GM23248 (cell line): ENCODE results near the gene ZNF33A. TPM values are rescaled to one million over a fixed set of nuclear protein-coding genes. Genes with fewer than 3 reads are reported as not detected.
"Not testable (repeated sequence)": the region's sequence is repeated elsewhere in the genome, so short reads cannot be mapped to it uniquely, and the experiment has no call there.

Source experiments
- DNase-seq: peaks from one replicate; pipeline ENCODE4 v3.0.0-alpha.2; 2015
- H2AFZ ChIP-seq: fragments of 200-600 bp; sonication (generic); 2 replicates; pipeline ENCODE4 v1.6.1; 2016; ENCODE audit warnings: antibody characterized with exemption
- H3F3A ChIP-seq: fragments of 200-600 bp; sonication (generic); 2 replicates; pipeline ENCODE4 v1.6.1; 2016; ENCODE audit warnings: mild to moderate bottlenecking, antibody characterized with exemption, mixed run types; ENCODE audit not compliant: insufficient read depth
- H3K27ac ChIP-seq: fragments of 200-600 bp; sonication (generic); 2 replicates; pipeline ENCODE4 v1.5.1; 2016; ENCODE audit warnings: mild to moderate bottlenecking
- H3K27me3 ChIP-seq: fragments of 200-600 bp; sonication (generic); replicated peaks from 2 replicates; pipeline ENCODE4 v1.6.1; 2016; ENCODE audit warnings: mild to moderate bottlenecking; ENCODE audit not compliant: insufficient read depth
- H3K36me3 ChIP-seq: fragments of 200-600 bp; sonication (generic); 2 replicates; pipeline ENCODE4 v1.6.1; 2016; ENCODE audit warnings: low read depth, mild to moderate bottlenecking
- H3K4me1 ChIP-seq: fragments of 200-600 bp; sonication (generic); 2 replicates; pipeline ENCODE4 v1.6.1; 2016; ENCODE audit warnings: mild to moderate bottlenecking; ENCODE audit not compliant: insufficient read depth
- H3K4me2 ChIP-seq: fragments of 200-600 bp; sonication (generic); one replicate; pipeline ENCODE4 v1.6.1; 2016; ENCODE audit warnings: mild to moderate bottlenecking; ENCODE audit not compliant: unreplicated experiment
- H3K4me3 ChIP-seq: fragments of 200-600 bp; sonication (generic); 2 replicates; pipeline ENCODE4 v1.5.1; 2016; ENCODE audit warnings: mild to moderate bottlenecking
- H3K79me2 ChIP-seq: fragments of 200-600 bp; sonication (generic); 2 replicates; pipeline ENCODE4 v1.6.1; 2016; ENCODE audit warnings: mild to moderate bottlenecking; ENCODE audit not compliant: insufficient read depth
- H3K9ac ChIP-seq: fragments of 200-600 bp; sonication (generic); 2 replicates; pipeline ENCODE4 v1.6.1; 2016; ENCODE audit warnings: mild to moderate bottlenecking
- H3K9me2 ChIP-seq: fragments of 200-600 bp; sonication (generic); 2 replicates; pipeline ENCODE4 v1.6.1; 2016; ENCODE audit warnings: mixed run types, mild to moderate bottlenecking, moderate library complexity; ENCODE audit not compliant: insufficient read depth
- H3K9me3 ChIP-seq: fragments of 200-600 bp; sonication (generic); one replicate; pipeline ENCODE4 v1.6.1; 2017; ENCODE audit warnings: low read depth
- H4K20me1 ChIP-seq: fragments of 200-600 bp; sonication (generic); 2 replicates; pipeline ENCODE4 v1.6.0; 2016; ENCODE audit not compliant: insufficient read depth
- EZH2 ChIP-seq: fragments of 200-600 bp; sonication (generic); IDR thresholded peaks from 2 replicates; pipeline ENCODE4 v1.6.1; 2018; ENCODE audit warnings: antibody characterized with exemption, mild to moderate bottlenecking; ENCODE audit not compliant: insufficient read depth, poor library complexity, severe bottlenecking
- EZH2phosphoT487 ChIP-seq: fragments of 200-600 bp; sonication (generic); IDR thresholded peaks from 2 replicates; pipeline ENCODE4 v1.6.1; 2018; ENCODE audit warnings: antibody characterized with exemption, moderate library complexity, mild to moderate bottlenecking, low read depth; ENCODE audit not compliant: insufficient read depth
- WGBS, 2 experiments: methylation state at CpG; one replicate each; pipeline ENCODE4 v1.1.6; 2015 to 2017; ENCODE audit warnings: low lambda C conversion rate in 2 of 2, low coverage in 1 of 2; ENCODE audit errors: missing lambda C conversion rate in 2 of 2; 5-methylcytosine and 5-hydroxymethylcytosine counted together
- in situ Hi-C: fragments of 300-500 bp; cut with MboI; formaldehyde crosslinking; loops from 2 replicates; pipeline ENCODE4 v1.15.0; 2020
- polyA plus RNA-seq: library from polyadenylated mRNA; unstranded; fragments of >200 nt; fragmentation: Nextera tagmentation; extraction: Ambion mirVana; gene quantifications from 2 replicates; pipeline ENCODE4 v1.2.1, GENCODE V29; 2016
- total RNA-seq: library from RNA; depleted of rRNA; stranded (reverse); fragments of >200 nt; shearing (Covaris generic); gene quantifications from 2 replicates; pipeline ENCODE4 v1.2.3, GENCODE V29; 2014

ZNF33A gene
- total and polyA plus RNA-seq, 2 experiments from 2014 or later = 6.6 to 7.6 TPM

DNA sequence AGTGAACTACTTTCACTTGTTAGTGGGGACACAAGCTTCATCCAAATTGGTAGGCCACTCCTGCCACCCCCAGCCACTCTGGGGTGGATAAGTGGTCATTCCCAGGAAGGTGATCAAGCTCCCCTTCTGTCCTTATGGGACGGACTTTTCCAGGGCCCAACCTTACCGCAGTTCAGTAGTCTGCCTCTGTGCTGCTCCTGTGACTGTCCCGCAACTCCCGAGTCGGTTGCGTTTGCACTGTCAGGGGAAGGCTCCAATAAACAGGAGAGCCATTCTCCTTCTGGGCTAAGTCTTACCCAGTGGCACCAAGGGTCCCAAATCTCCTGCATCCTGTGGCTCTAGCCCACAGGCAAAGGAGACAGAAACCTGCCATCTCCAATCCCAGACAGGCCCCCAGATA is 7.4 kb upstream of the ZNF33A start:
- Histone ChIP-seq H3K79me2 (no peaks in the 10 kb centered on the region), H3F3A (no peaks in the 10 kb centered on the region), H4K20me1 (no peaks in the 10 kb centered on the region), H3K27ac (no peak overlapping the region), H3K36me3 (no peaks in the 10 kb centered on the region), H3K9me2 (no peaks in the 10 kb centered on the region), H3K4me1 (no peaks in the 10 kb centered on the region), H3K9me3 (no peaks in the 10 kb centered on the region), H3K27me3 (no peaks in the 10 kb centered on the region), H2AFZ (no peak overlapping the region), H3K4me3 (no peak overlapping the region), H3K4me2 (no peak overlapping the region), H3K9ac (no peak overlapping the region)
- in situ Hi-C loops = no loop called here
- 86 to 93% methylated on average over 6 of the region's 6 CpGs for WGBS, 2 experiments
- no peak for DNase-seq
- TF ChIP-seq EZH2 = no peak
- TF ChIP-seq EZH2phosphoT487 = no peak

GRCh38 chr10:38003588-38003987 is 6.9 kb upstream of the ZNF33A start:
- Histone ChIP-seq H2AFZ (no peak overlapping the region), H3K4me1 (no peaks in the 10 kb centered on the region), H3K9ac (no peak overlapping the region), H3K9me3 (no peaks in the 10 kb centered on the region), H3K79me2 (no peaks in the 10 kb centered on the region), H3F3A (no peaks in the 10 kb centered on the region), H3K27me3 (no peaks in the 10 kb centered on the region), H4K20me1 (no peaks in the 10 kb centered on the region), H3K9me2 (no peaks in the 10 kb centered on the region), H3K27ac (no peak overlapping the region), H3K4me3 (no peak overlapping the region), H3K4me2 (no peak overlapping the region), H3K36me3 (no peaks in the 10 kb centered on the region)
- WGBS, 2 experiments = 64 to 67% methylated on average over 1 of the region's 1 CpG
- no peak for TF ChIP-seq EZH2
- TF ChIP-seq EZH2phosphoT487 = no peak
- DNase-seq = no peak
- in situ Hi-C loops = no loop called here

- no peak for TF ChIP-seq EZH2phosphoT487
- no peak for TF ChIP-seq EZH2
- Histone ChIP-seq H3K4me1 (0 out of 2 replicates have a peak, but pooled peaks cover 7% of the 10 kb centered on the region), H3K4me2 (no peak overlapping the region), H3K79me2 (peaks cover 13% of the 10 kb centered on the region), H2AFZ (no peak overlapping the region), H3K9ac (no peak overlapping the region), H3K9me3 (no peaks in the 10 kb centered on the region), H4K20me1 (no peaks in the 10 kb centered on the region), H3K36me3 (no peaks in the 10 kb centered on the region), H3K9me2 (no peaks in the 10 kb centered on the region), H3F3A (peaks cover 12% of the 10 kb centered on the region; the same call in 1 of the 2 replicates), H3K27me3 (no peaks in the 10 kb centered on the region), H3K4me3 (no peak overlapping the region), H3K27ac (no peak overlapping the region)
- in situ Hi-C loops = no loop called here
- DNase-seq = no peak
Observed at GRCh38 chr10:38007551-38007950, 2.9 kb upstream of the ZNF33A start.

DNA sequence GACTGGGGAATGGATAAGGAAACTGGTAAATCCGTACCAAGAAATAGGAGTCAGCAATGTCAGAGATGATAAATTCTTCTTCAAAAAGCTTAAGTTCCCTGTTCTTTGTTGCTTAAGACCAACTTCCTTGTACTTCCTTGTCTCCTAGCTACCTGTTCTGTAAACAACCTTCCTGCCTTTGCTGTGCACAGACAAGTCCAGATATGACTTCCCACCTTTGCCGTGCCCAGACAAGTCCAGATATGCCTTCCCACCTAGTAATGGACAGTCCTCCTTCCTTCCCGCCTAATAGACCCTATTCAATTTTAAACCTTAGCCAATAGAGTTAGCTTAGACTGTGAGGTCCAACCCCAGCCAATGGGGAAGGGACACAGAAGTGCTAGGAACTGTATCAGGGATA is 2.5 kb upstream of the ZNF33A start:
- peaks cover 16% of the 10 kb centered on the region for H3K79me2 ChIP-seq
- no peaks in the 10 kb centered on the region for H3K36me3 ChIP-seq
- no peaks in the 10 kb centered on the region for H3K9me3 ChIP-seq
- no peaks in the 10 kb centered on the region for H3K9me2 ChIP-seq
- H3K27ac ChIP-seq = no peak overlapping the region
- DNase-seq = no peak
- TF ChIP-seq EZH2 (no peak), EZH2phosphoT487 (no peak)
- WGBS, 2 experiments = 54 to 56% methylated on average over 3 of the region's 3 CpGs
- H2AFZ ChIP-seq = no peak overlapping the region
- in situ Hi-C loops = no loop called here
- peaks cover 12% of the 10 kb centered on the region; the same call in 1 of the 2 replicates for H3F3A ChIP-seq
- H4K20me1 ChIP-seq = no peaks in the 10 kb centered on the region
- no peaks in the 10 kb centered on the region for H3K27me3 ChIP-seq
- no peak overlapping the region for H3K4me2 ChIP-seq
- H3K4me1 ChIP-seq = 0 out of 2 replicates have a peak, but pooled peaks cover 7% of the 10 kb centered on the region
- no peak overlapping the region for H3K4me3 ChIP-seq
- H3K9ac ChIP-seq = no peak overlapping the region

- Histone ChIP-seq H3K4me2 (no peak overlapping the region), H3K9me2 (no peaks in the 10 kb centered on the region), H3K9me3 (no peaks in the 10 kb centered on the region), H3K79me2 (peaks cover 15% of the 10 kb centered on the region), H3K36me3 (peaks cover 24% of the 10 kb centered on the region), H3K9ac (no peak overlapping the region), H3K27ac (no peak overlapping the region), H4K20me1 (no peaks in the 10 kb centered on the region), H3K27me3 (no peaks in the 10 kb centered on the region), H3K4me1 (0 out of 2 replicates have a peak, but pooled peaks cover 7% of the 10 kb centered on the region), H3K4me3 (no peak overlapping the region), H2AFZ (no peak overlapping the region), H3F3A (peaks cover 1% of the 10 kb centered on the region; the same call in 1 of the 2 replicates)
- TF ChIP-seq EZH2phosphoT487 = no peak
- no peak for TF ChIP-seq EZH2
- in situ Hi-C loops = no loop called here
- DNase-seq = no peak
- WGBS, 2 experiments = 89 to 100% methylated on average over 1 of the region's 1 CpG
Observed at GRCh38 chr10:38016354-38016753, 5.9 kb downstream of the ZNF33A start.

DNA sequence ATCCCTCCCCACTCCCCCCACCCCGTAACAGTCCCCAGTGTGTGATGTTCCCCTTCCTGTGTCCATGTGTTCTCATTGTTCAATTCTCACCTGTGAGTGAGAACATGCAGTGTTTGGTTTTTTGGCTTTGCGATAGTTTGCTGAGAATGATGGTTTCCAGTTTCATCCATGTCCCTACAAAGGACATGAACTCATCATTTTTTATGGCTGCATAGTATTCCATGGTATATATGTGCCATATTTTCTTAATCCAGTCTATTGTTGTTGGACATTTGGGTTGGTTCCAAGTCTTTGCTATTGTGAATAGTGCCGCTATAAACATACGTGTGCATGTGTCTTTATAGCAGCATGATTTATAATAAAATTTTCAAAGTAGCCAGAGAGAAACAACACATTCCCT is 8.6 kb downstream of the ZNF33A start:
- DNase-seq, H2AFZ ChIP-seq, H3K4me1 ChIP-seq, H3K27me3 ChIP-seq, H3K9ac ChIP-seq, H3K4me3 ChIP-seq, H3F3A ChIP-seq, H3K9me2 ChIP-seq, in situ Hi-C loops, H3K27ac ChIP-seq, H3K4me2 ChIP-seq, H3K9me3 ChIP-seq, H3K79me2 ChIP-seq, H4K20me1 ChIP-seq: not testable (repeated sequence)
- WGBS, 2 experiments = 79 to 93% methylated on average over 3 to 4 of the region's 4 CpGs
- peaks cover 28% of the 10 kb centered on the region for H3K36me3 ChIP-seq
